B cell (primary cell): ENCODE results near the gene SLC9C2. TPM values are rescaled to one million over a fixed set of nuclear protein-coding genes. Genes with fewer than 3 reads are reported as not detected.
"Not testable (repeated sequence)": the region's sequence is repeated elsewhere in the genome, so short reads cannot be mapped to it uniquely, and the experiment has no call there.

Experiments used
- ATAC-seq: fragments of 200-7000 bp; cut with Tn5 transposase; one replicate; pipeline ENCODE4 v1.10.0; 2021; ENCODE audit warnings: low read depth, mild to moderate bottlenecking, moderate number of reproducible peaks, moderate library complexity
- CTCF ChIA-PET: fragments of 350-600 bp; sonication (Branson Sonifier 250); formaldehyde crosslinking; loops from one replicate; lab custom pipeline; 2021; ENCODE audit warnings: antibody characterized with exemption, inconsistent platforms; lab: Charles Lee
- POLR2A ChIA-PET: fragments of 350-600 bp; sonication (Branson Sonifier 250); formaldehyde crosslinking; loops from one replicate; lab custom pipeline; 2021; ENCODE audit warnings: antibody characterized with exemption; lab: Charles Lee
- DNase-seq: peaks from one replicate; pipeline ENCODE4 v3.0.0; 2013
- H2AFZ ChIP-seq: 2 replicates; pipeline ENCODE4 v1.6.1; 2012; ENCODE audit warnings: mild to moderate bottlenecking, low read depth, low read length; ENCODE audit not compliant: insufficient read depth, poor library complexity, severe bottlenecking
- H3K27ac ChIP-seq, 2 donors: 1 replicate in 1 of 2; 2 replicates in 1 of 2; pipeline ENCODE4 v1.5.1; 2012 to 2013; ENCODE audit warnings: low read length in 2 of 2, mild to moderate bottlenecking in 2 of 2, moderate library complexity in 1 of 2
- H3K27me3 ChIP-seq, 4 experiments: fragments of 200-600 bp in 1 of 4; sonication (generic) in 1 of 4; replicated peaks in 1 of 4; 1 replicate in 2 of 4; 2 replicates in 2 of 4; pipeline versions ENCODE4 v1.6.1 to v1.7.0; 2013 to 2016; ENCODE audit warnings: low read length in 3 of 4, mild to moderate bottlenecking in 2 of 4, mixed read lengths in 1 of 4, moderate library complexity in 1 of 4; ENCODE audit not compliant: insufficient read depth in 4 of 4, control insufficient read depth in 3 of 4; ENCODE audit errors: control extremely low read depth in 1 of 4
- H3K36me3 ChIP-seq, 2 experiments: replicated peaks in 1 of 2; 1 replicate in 1 of 2; 2 replicates in 1 of 2; pipeline versions ENCODE4 v1.6.1 to v1.7.1; 2013; ENCODE audit warnings: low read length in 1 of 2; ENCODE audit not compliant: insufficient read depth in 2 of 2, control insufficient read depth in 1 of 2; ENCODE audit errors: control extremely low read depth in 1 of 2, extremely low read depth in 1 of 2
- H3K4me1 ChIP-seq, 2 donors: fragments of 200-600 bp in 1 of 2; sonication (generic) in 1 of 2; 1 replicate in 1 of 2; 2 replicates in 1 of 2; pipeline versions ENCODE4 v1.5.1 to v1.6.1; 2013 to 2017; ENCODE audit warnings: low read length in 2 of 2; ENCODE audit not compliant: control insufficient read depth in 2 of 2, insufficient read depth in 2 of 2
- H3K4me2 ChIP-seq: replicated peaks from 2 replicates; pipeline ENCODE3; 2012; ENCODE audit warnings: mild to moderate bottlenecking, low read depth, low read length; ENCODE audit not compliant: poor library complexity, severe bottlenecking
- H3K4me3 ChIP-seq, 5 experiments: fragments of 200-600 bp in 1 of 5; sonication (generic) in 1 of 5; 1 replicate in 3 of 5; 2 replicates in 2 of 5; pipeline versions ENCODE4 v1.5.1 to v1.7.0; 2011 to 2016; ENCODE audit warnings: low read length in 4 of 5, mild to moderate bottlenecking in 4 of 5, low read depth in 2 of 5, control low read depth in 1 of 5, moderate library complexity in 1 of 5; ENCODE audit not compliant: insufficient read depth in 1 of 5; ENCODE audit errors: control extremely low read depth in 1 of 5, extremely low read depth in 1 of 5
- H3K79me2 ChIP-seq: fragments of 200-600 bp; sonication (generic); one replicate; pipeline ENCODE4 v1.6.0; 2016; ENCODE audit warnings: low read length; ENCODE audit not compliant: control insufficient read depth, insufficient read depth
- H3K9ac ChIP-seq: fragments of 200-600 bp; sonication (generic); 2 replicates; pipeline ENCODE4 v1.6.1; 2017; ENCODE audit warnings: mild to moderate bottlenecking, low read length, moderate library complexity
- H3K9me3 ChIP-seq, 3 donors: one replicate each; pipeline versions ENCODE4 v1.6.1 to v1.7.1; 2013; ENCODE audit warnings: low read length in 2 of 3; ENCODE audit not compliant: control insufficient read depth in 2 of 3, insufficient read depth in 1 of 3; ENCODE audit errors: control extremely low read depth in 1 of 3
- H4K20me1 ChIP-seq: 2 replicates; pipeline ENCODE4 v1.6.0; 2012; ENCODE audit warnings: mild to moderate bottlenecking, low read length; ENCODE audit not compliant: insufficient read depth, control insufficient read depth, poor library complexity, severe bottlenecking
- H3K27ac Mint-ChIP-seq: one replicate; pipeline ENCODE4 v1.8.0; 2021; ENCODE audit warnings: mixed read lengths
- H3K27me3 Mint-ChIP-seq: one replicate; pipeline ENCODE4 v1.8.0; 2021; ENCODE audit warnings: mixed read lengths
- H3K4me1 Mint-ChIP-seq: one replicate; pipeline ENCODE4 v1.8.0; 2021; ENCODE audit warnings: mixed read lengths
- H3K4me3 Mint-ChIP-seq: one replicate; pipeline ENCODE4 v1.8.0; 2021; ENCODE audit warnings: mixed read lengths
- H3K9me3 Mint-ChIP-seq: one replicate; pipeline ENCODE4 v1.8.0; 2022; ENCODE audit warnings: mixed read lengths; ENCODE audit not compliant: insufficient read depth
- CTCF ChIP-seq: fragments of 200-600 bp; IDR thresholded peaks from one replicate; pipeline ENCODE4 v1.8.0; 2022; ENCODE audit warnings: antibody characterized with exemption, mild to moderate bottlenecking
- EZH2 ChIP-seq: IDR thresholded peaks from 2 replicates; pipeline ENCODE4 v1.6.1; 2012; ENCODE audit warnings: borderline replicate concordance, low read depth, mild to moderate bottlenecking, moderate library complexity, low read length; ENCODE audit not compliant: insufficient read depth, poor library complexity, severe bottlenecking
- WGBS: methylation state at CpG from one replicate; pipeline ENCODE4 v1.1.5; 2013; ENCODE audit warnings: missing lambda C conversion rate; ENCODE audit not compliant: insufficient coverage; 5-methylcytosine and 5-hydroxymethylcytosine counted together
- intact Hi-C: fragments of 100-400 bp; cut with micrococcal nuclease; formaldehyde crosslinking; loops from one replicate; pipeline ENCODE4 v1.10.0; 2022
- polyA plus RNA-seq: library from polyadenylated mRNA; depleted of rRNA; stranded (reverse); fragments of >200 nt; gene quantifications from 2 replicates; pipeline ENCODE4 v1.2.3, GENCODE V29; 2012
- total RNA-seq, 2 donors: library from RNA; stranded (reverse); fragments of 120-200 nt in 1 of 2; gene quantifications; 1 replicate in 1 of 2; 2 replicates in 1 of 2; pipeline versions ENCODE4 v1.2.3 to v1.2.4, GENCODE V29; 2013 to 2022

The SLC9C2 gene
- total and polyA plus RNA-seq, 2 donors (not counting 1 experiment from before 2014, with no cell fraction given) = not detected

DNA sequence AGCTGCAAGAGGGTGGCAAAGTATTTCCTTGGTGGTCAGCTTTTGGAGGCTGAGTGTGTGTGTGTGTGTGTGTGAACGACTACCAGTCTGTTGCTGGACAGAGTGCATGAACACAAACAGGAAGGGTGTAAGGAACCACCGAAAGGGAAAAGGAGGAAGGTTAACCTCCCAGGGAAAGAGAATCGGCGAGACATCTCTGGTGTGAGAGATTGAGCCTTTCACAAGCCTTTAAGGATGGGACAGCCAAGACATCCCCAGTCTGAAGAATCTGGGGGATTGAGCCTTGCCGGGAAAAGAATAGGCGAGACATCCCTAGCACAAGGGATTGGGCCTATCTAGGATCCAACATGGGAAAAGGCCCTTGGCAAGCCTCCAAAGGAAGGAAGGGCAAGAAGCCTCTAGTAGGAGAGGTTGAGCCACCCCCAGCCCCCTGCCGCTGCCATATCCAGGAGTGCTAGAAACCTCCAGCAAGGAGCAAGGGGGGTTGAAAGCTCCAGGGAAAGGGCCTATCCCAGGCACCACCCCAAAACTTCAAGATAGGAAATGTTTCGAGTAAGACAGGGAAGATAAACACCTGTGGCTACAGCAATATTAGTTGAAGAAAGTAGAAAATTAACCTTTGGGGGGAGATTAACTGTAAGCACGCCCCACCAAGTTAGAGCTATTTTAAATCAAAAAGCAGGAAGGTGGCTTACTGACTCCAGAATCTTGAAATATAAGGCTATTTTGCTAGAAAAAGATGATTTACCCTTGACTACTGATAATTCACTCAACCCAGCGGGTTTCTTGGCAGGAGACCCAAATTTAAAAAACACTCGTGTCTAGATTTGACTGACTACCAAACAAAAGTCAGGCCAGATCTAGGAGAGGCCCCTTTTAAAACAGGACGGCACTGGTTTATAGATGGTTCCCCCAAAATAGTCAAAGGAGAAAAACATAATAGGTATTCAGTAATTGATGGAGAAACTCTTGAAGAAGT, 35.5 kb upstream of the SLC9C2 start:
- TF ChIP-seq CTCF (no peak), EZH2 (no peak)
- intact Hi-C loops = no loop called here
- 92% methylated on average over 7 of the region's 12 CpGs for WGBS
- peaks cover 7% of the 10 kb centered on the region for H3K27me3 Mint-ChIP-seq
- H3K27ac Mint-ChIP-seq = no peak overlapping the region
- Histone ChIP-seq H3K9me3 (peaks cover 0 to 8% (median 0%) of the 10 kb centered on the region in 3 donors), H3K4me3 (no peak overlapping the region), H3K27me3 (peaks cover 0 to 2% (median 0%) of the 10 kb centered on the region in 4 experiments), H3K4me2 (no peak overlapping the region), H4K20me1 (no peaks in the 10 kb centered on the region), H2AFZ (no peak overlapping the region), H3K27ac (no peak overlapping the region), H3K4me1 (no peaks in the 10 kb centered on the region), H3K79me2 (no peaks in the 10 kb centered on the region), H3K9ac (no peak overlapping the region), H3K36me3 (no peaks in the 10 kb centered on the region)
- ATAC-seq (no peak), DNase-seq (no peak)
- no peak overlapping the region for H3K4me3 Mint-ChIP-seq
- ChIA-PET CTCF (interaction anchor here (0.6 kb wide), 1 partner anchor 636 kb away, joined by 3 read pairs; no protein-coding TSS in a partner anchor), POLR2A (no interaction called here)
- no peaks in the 10 kb centered on the region for H3K4me1 Mint-ChIP-seq
- H3K9me3 Mint-ChIP-seq = no peaks in the 10 kb centered on the region

- H3K9me3 Mint-ChIP-seq, DNase-seq, H4K20me1 ChIP-seq, intact Hi-C loops, H3K36me3 ChIP-seq, H3K27ac ChIP-seq, POLR2A ChIA-PET, ATAC-seq, H3K4me1 ChIP-seq, H3K4me2 ChIP-seq, H3K4me3 Mint-ChIP-seq, H3K9me3 ChIP-seq, H3K27me3 ChIP-seq, H3K27me3 Mint-ChIP-seq, H3K9ac ChIP-seq, H3K27ac Mint-ChIP-seq, CTCF ChIA-PET, H3K79me2 ChIP-seq, H3K4me3 ChIP-seq, H3K4me1 Mint-ChIP-seq, H2AFZ ChIP-seq: not testable (repeated sequence)
- 98% methylated on average over 4 of the region's 6 CpGs for WGBS
Measured at GRCh38 chr1:173637236-173638042, 34.6 kb upstream of the SLC9C2 start.
